ENCODE results near the gene PIM3. TPM values are rescaled to one million over a fixed set of nuclear protein-coding genes. Genes with fewer than 3 reads are reported as not detected.
A peak's percentile ranks its signal among the peaks of the same experiment; 100 is the strongest.

PIM3 gene
- total and polyA plus RNA-seq, 10 of the 15 experiments (the other 5 are each of a cell fraction or from before 2014, with no cell fraction given), result 0.31 to 60.8 (median 12.4) TPM

GRCh38 chr22:49925525-49926128, 34.9 kb upstream of the PIM3 start:
- Histone ChIP-seq H3K4me2 (ENCODE audit: control insufficient read depth, insufficient read depth) (peak overlapping the region; percentile 92), H3K36me3 (ENCODE audit: control insufficient read depth in 2 of 2, insufficient read depth in 2 of 2, low read length in 1 of 2) (peaks cover 0 to 2% of the 10 kb centered on the region in 2 experiments; a peak in 3 of 4 replicates), H4K20me1 (ENCODE audit: control insufficient read depth, insufficient read depth) (no peaks in the 10 kb centered on the region), H3K79me2 (ENCODE audit: control insufficient read depth, insufficient read depth, low read length) (no peaks in the 10 kb centered on the region; the same call in 1 of the 2 replicates), H3K9ac (ENCODE audit: control insufficient read depth, insufficient read depth, low read length) (peak overlapping the region; percentile 70), H2AFZ (ENCODE audit: control insufficient read depth, low read depth, low read length) (peak overlapping the region; percentile 74), H3K9me3 (replicated peaks; ENCODE audit: control insufficient read depth, insufficient read depth, low read length) (no peaks in the 10 kb centered on the region), H3K27me3 (replicated peaks in 1 of 2; ENCODE audit: control insufficient read depth in 2 of 2, insufficient read depth in 2 of 2, low read length in 1 of 2) (no peaks in the 10 kb centered on the region), H3K27ac (ENCODE audit: control insufficient read depth, insufficient read depth) (peak overlapping the region; percentile 91), H3K4me1 (ENCODE audit: control insufficient read depth, insufficient read depth, low read length) (peaks cover 39% of the 10 kb centered on the region), H3K4me3 (peak overlapping the region; percentile 38; the same call in 1 of the 2 replicates)
- ChIA-PET SMC1A (ENCODE audit: uncharacterized antibody, unreplicated experiment) (interaction anchor here (0.6 to 1.6 kb wide), 4 partner anchors 37 to 105 kb away, joined by 3 to 6 read pairs (median 4); no protein-coding TSS in a partner anchor), RAD21 (ENCODE audit: unreplicated experiment) (interaction anchor here (0.7 to 1.4 kb wide), 7 partner anchors 11 to 265 kb away, joined by 3 to 4 read pairs (median 3); no protein-coding TSS in a partner anchor), POLR2A (interaction anchor here (0.6 to 2.2 kb wide), 4 partner anchors 9 to 319 kb away, joined by 3 to 5 read pairs (median 4); partner anchors contain the start of gene TUBGCP6), CTCF (interaction anchor here (0.9 to 1.5 kb wide), 5 partner anchors 12 to 158 kb away, joined by 3 to 10 read pairs (median 3); no protein-coding TSS in a partner anchor)
- WGBS (ENCODE audit: insufficient coverage, insufficient replicate concordance, low lambda C conversion rate, missing lambda C conversion rate), result 2% methylated on average over 24 of the region's 24 CpGs
- BruUV-seq (replicated peaks), result TSS peak; percentile 77
- ATAC-seq (peak; percentile 72), FAIRE-seq (peak; percentile 96), DNase-seq (ENCODE audit: low read depth, low spot score) (peak; percentile 71)
- intact Hi-C loops (cut with micrococcal nuclease; ENCODE audit: unreplicated experiment) (loop anchor here (1.0 kb wide), 1 partner anchor 158 kb away; no protein-coding TSS in a partner anchor), in situ Hi-C loops (cut with MboI) (no loop called here)
- TF ChIP-seq FOXK2 (IDR thresholded peaks at IDR 0.05), result no peak
- peak; percentile 43 for TF ChIP-seq KLF5 (IDR thresholded peaks at IDR 0.05; ENCODE audit: partially characterized antibody)
- TF ChIP-seq RELB (IDR thresholded peaks at IDR 0.05; ENCODE audit: low read depth), result no peak
- peak; percentile 48; the same call in 1 of the 2 replicates for TF ChIP-seq SMAD5 (IDR thresholded peaks at IDR 0.05; ENCODE audit: low read depth)
- TF ChIP-seq PRDM15 (CRISPR knock-in tag; IDR thresholded peaks at IDR 0.05), result no peak
- TF ChIP-seq IKZF2 (IDR thresholded peaks at IDR 0.05), result peak; percentile 48 to 54
- peak; percentile 70; the same call in 1 of the 2 replicates for TF ChIP-seq GABPA (IDR thresholded peaks at IDR 0.05; ENCODE audit: low read depth)
- TF ChIP-seq WRNIP1 (IDR thresholded peaks at IDR 0.05; ENCODE audit: borderline replicate concordance, low read depth, low read length), result no peak
- TF ChIP-seq POLR2A (IDR thresholded peaks at IDR 0.05; ENCODE audit: low read depth, low read length), result peak; percentile 85
- peak; percentile 27; the same call in 1 of the 2 replicates for TF ChIP-seq MTA2 (IDR thresholded peaks at IDR 0.05; ENCODE audit: low read depth)
- no peak for TF ChIP-seq ZNF384 (IDR thresholded peaks at IDR 0.05; ENCODE audit: borderline replicate concordance, low read depth, low read length)
- peak; percentile 58 for TF ChIP-seq IKZF1 (conservative IDR thresholded peaks at IDR 0.05)
- TF ChIP-seq BMI1 (IDR thresholded peaks at IDR 0.05; ENCODE audit: borderline replicate concordance), result no peak
- peak; percentile 48; the same call in 1 of the 2 replicates for TF ChIP-seq ZNF217 (IDR thresholded peaks at IDR 0.05)
- TF ChIP-seq CHD1 (IDR thresholded peaks at IDR 0.05; ENCODE audit: low read depth, low read length), result no peak
- no peak for TF ChIP-seq MLLT1 (IDR thresholded peaks at IDR 0.05)
